Measurements from ENCODE around the gene WDR7.
A peak's percentile ranks its signal among the peaks of the same experiment; 100 is the strongest.
"Not testable (repeated sequence)": the region's sequence is repeated elsewhere in the genome, so short reads cannot be mapped to it uniquely, and the experiment has no call there.

Gene WDR7

GRCh38 chr18:56639571-56639970, 11.6 kb upstream of the WDR7 start:
- no peak overlapping the region for H3K27ac ChIP-seq (ENCODE audit: low read depth, low read length)
- H3K4me3 ChIP-seq (ENCODE audit: low read depth in 1 of 2, low read length in 2 of 2) = no peak overlapping the region
- peaks cover 19% of the 10 kb centered on the region for H3K4me1 ChIP-seq (ENCODE audit: insufficient read depth, low read length)
- H3K9me3 ChIP-seq (ENCODE audit: low read length) = no peaks in the 10 kb centered on the region
- H3K27me3 ChIP-seq (ENCODE audit: control insufficient read depth in 1 of 2, insufficient read depth in 2 of 2, low read length in 2 of 2) = no peaks in the 10 kb centered on the region
- H3K36me3 ChIP-seq (ENCODE audit: insufficient read depth, low read length) = no peaks in the 10 kb centered on the region
- no peak overlapping the region for H3K9ac ChIP-seq (ENCODE audit: low read length)

- H3K4me1 ChIP-seq (ENCODE audit: insufficient read depth, low read length) = peaks cover 1% of the 10 kb centered on the region
- H3K9me3 ChIP-seq (ENCODE audit: low read length) = no peaks in the 10 kb centered on the region
- no peaks in the 10 kb centered on the region for H3K27me3 ChIP-seq (ENCODE audit: control insufficient read depth in 1 of 2, insufficient read depth in 2 of 2, low read length in 2 of 2)
- H3K9ac ChIP-seq (ENCODE audit: low read length) = no peak overlapping the region
- no peak overlapping the region for H3K4me3 ChIP-seq (ENCODE audit: low read depth in 1 of 2, low read length in 2 of 2)
- no peak overlapping the region for H3K27ac ChIP-seq (ENCODE audit: low read depth, low read length)
- H3K36me3 ChIP-seq (ENCODE audit: insufficient read depth, low read length) = no peaks in the 10 kb centered on the region
Measured at GRCh38 chr18:56641714-56642337, 9.3 kb upstream of the WDR7 start.

GRCh38 chr18:56643381-56643780, 7.8 kb upstream of the WDR7 start:
- Histone ChIP-seq H3K4me1 (ENCODE audit: insufficient read depth, low read length) (no peaks in the 10 kb centered on the region), H3K9me3 (ENCODE audit: low read length) (no peaks in the 10 kb centered on the region), H3K27me3 (ENCODE audit: control insufficient read depth in 1 of 2, insufficient read depth in 2 of 2, low read length in 2 of 2) (no peaks in the 10 kb centered on the region), H3K4me3 (ENCODE audit: low read depth in 1 of 2, low read length in 2 of 2) (no peak overlapping the region), H3K27ac (ENCODE audit: low read depth, low read length) (no peak overlapping the region), H3K36me3 (ENCODE audit: insufficient read depth, low read length) (no peaks in the 10 kb centered on the region), H3K9ac (ENCODE audit: low read length) (no peak overlapping the region)

GRCh38 chr18:56645415-56646016, 5.6 kb upstream of the WDR7 start:
- Histone ChIP-seq H3K4me1 (ENCODE audit: insufficient read depth, low read length) (peaks cover 2% of the 10 kb centered on the region), H3K9me3 (ENCODE audit: low read length) (no peaks in the 10 kb centered on the region), H3K27ac (ENCODE audit: low read depth, low read length) (no peak overlapping the region), H3K4me3 (ENCODE audit: low read depth in 1 of 2, low read length in 2 of 2) (no peak overlapping the region), H3K36me3 (ENCODE audit: insufficient read depth, low read length) (no peaks in the 10 kb centered on the region), H3K27me3 (ENCODE audit: control insufficient read depth in 1 of 2, insufficient read depth in 2 of 2, low read length in 2 of 2) (no peaks in the 10 kb centered on the region), H3K9ac (ENCODE audit: low read length) (no peak overlapping the region)

GRCh38 chr18:56647071-56647470, 4.1 kb upstream of the WDR7 start:
- H3K27me3 ChIP-seq (ENCODE audit: control insufficient read depth in 1 of 2, insufficient read depth in 2 of 2, low read length in 2 of 2) = no peaks in the 10 kb centered on the region
- no peak overlapping the region for H3K9ac ChIP-seq (ENCODE audit: low read length)
- H3K4me1 ChIP-seq (ENCODE audit: insufficient read depth, low read length) = peaks cover 11% of the 10 kb centered on the region
- no peak overlapping the region for H3K4me3 ChIP-seq (ENCODE audit: low read depth in 1 of 2, low read length in 2 of 2)
- H3K27ac ChIP-seq (ENCODE audit: low read depth, low read length) = no peak overlapping the region
- H3K36me3 ChIP-seq (ENCODE audit: insufficient read depth, low read length) = no peaks in the 10 kb centered on the region
- H3K9me3 ChIP-seq (ENCODE audit: low read length) = no peaks in the 10 kb centered on the region

- Histone ChIP-seq H3K27ac (ENCODE audit: low read depth, low read length) (no peak overlapping the region), H3K4me1 (ENCODE audit: insufficient read depth, low read length) (peaks cover 15% of the 10 kb centered on the region), H3K4me3 (ENCODE audit: low read depth in 1 of 2, low read length in 2 of 2) (no peak overlapping the region), H3K9me3 (ENCODE audit: low read length) (no peaks in the 10 kb centered on the region), H3K27me3 (ENCODE audit: control insufficient read depth in 1 of 2, insufficient read depth in 2 of 2, low read length in 2 of 2) (no peaks in the 10 kb centered on the region), H3K36me3 (ENCODE audit: insufficient read depth, low read length) (no peaks in the 10 kb centered on the region), H3K9ac (ENCODE audit: low read length) (no peak overlapping the region)
Measured at GRCh38 chr18:56647951-56648893, 2.9 kb upstream of the WDR7 start.

- Histone ChIP-seq H3K9ac (ENCODE audit: low read length) (no peak overlapping the region), H3K9me3 (ENCODE audit: low read length) (no peaks in the 10 kb centered on the region), H3K27ac (ENCODE audit: low read depth, low read length) (no peak overlapping the region), H3K4me3 (ENCODE audit: low read depth in 1 of 2, low read length in 2 of 2) (no peak overlapping the region), H3K27me3 (ENCODE audit: control insufficient read depth in 1 of 2, insufficient read depth in 2 of 2, low read length in 2 of 2) (no peaks in the 10 kb centered on the region), H3K4me1 (ENCODE audit: insufficient read depth, low read length) (peaks cover 15% of the 10 kb centered on the region), H3K36me3 (ENCODE audit: insufficient read depth, low read length) (no peaks in the 10 kb centered on the region)
Measured at GRCh38 chr18:56649996-56650395, 1.2 kb upstream of the WDR7 start.

GRCh38 chr18:56651771-56652092, 573 bp downstream of the WDR7 start:
- H3K9ac ChIP-seq (ENCODE audit: low read length) = peak overlapping the region; percentile 75
- peak overlapping the region; percentile 81 to 95 for H3K4me3 ChIP-seq (ENCODE audit: low read depth in 1 of 2, low read length in 2 of 2)
- H3K9me3 ChIP-seq (ENCODE audit: low read length) = no peaks in the 10 kb centered on the region
- peak overlapping the region; percentile 97 for H3K27ac ChIP-seq (ENCODE audit: low read depth, low read length)
- peaks cover 15% of the 10 kb centered on the region for H3K4me1 ChIP-seq (ENCODE audit: insufficient read depth, low read length)
- no peaks in the 10 kb centered on the region for H3K36me3 ChIP-seq (ENCODE audit: insufficient read depth, low read length)
- no peaks in the 10 kb centered on the region for H3K27me3 ChIP-seq (ENCODE audit: control insufficient read depth in 1 of 2, insufficient read depth in 2 of 2, low read length in 2 of 2)

GRCh38 chr18:56652802-56653201, 1.6 kb downstream of the WDR7 start:
- H3K9me3 ChIP-seq (ENCODE audit: low read length) = no peaks in the 10 kb centered on the region
- no peak overlapping the region for H3K27ac ChIP-seq (ENCODE audit: low read depth, low read length)
- no peak overlapping the region for H3K9ac ChIP-seq (ENCODE audit: low read length)

GRCh38 chr18:56654280-56654679, 3.1 kb downstream of the WDR7 start:
- H3K27ac ChIP-seq (ENCODE audit: low read depth, low read length); H3K9me3 ChIP-seq (ENCODE audit: low read length); H3K4me3 ChIP-seq (ENCODE audit: low read depth in 1 of 2, low read length in 2 of 2); H3K27me3 ChIP-seq (ENCODE audit: control insufficient read depth in 1 of 2, insufficient read depth in 2 of 2, low read length in 2 of 2); H3K9ac ChIP-seq (ENCODE audit: low read length); H3K36me3 ChIP-seq (ENCODE audit: insufficient read depth, low read length): not testable (repeated sequence)
- H3K4me1 ChIP-seq (ENCODE audit: insufficient read depth, low read length) = peaks cover 15% of the 10 kb centered on the region

More at GRCh38 chr18:56652802-56653201, 1.6 kb downstream of the WDR7 start:
- Histone ChIP-seq H3K27me3 (ENCODE audit: control insufficient read depth in 1 of 2, insufficient read depth in 2 of 2, low read length in 2 of 2) (no peaks in the 10 kb centered on the region), H3K4me1 (ENCODE audit: insufficient read depth, low read length) (peaks cover 15% of the 10 kb centered on the region), H3K4me3 (ENCODE audit: low read depth in 1 of 2, low read length in 2 of 2) (no peak overlapping the region), H3K36me3 (ENCODE audit: insufficient read depth, low read length) (no peaks in the 10 kb centered on the region)

- H3K36me3 ChIP-seq (ENCODE audit: insufficient read depth, low read length) = no peaks in the 10 kb centered on the region
- no peak overlapping the region for H3K27ac ChIP-seq (ENCODE audit: low read depth, low read length)
- H3K27me3 ChIP-seq (ENCODE audit: control insufficient read depth in 1 of 2, insufficient read depth in 2 of 2, low read length in 2 of 2) = no peaks in the 10 kb centered on the region
- no peak overlapping the region for H3K4me3 ChIP-seq (ENCODE audit: low read depth in 1 of 2, low read length in 2 of 2)
- H3K4me1 ChIP-seq (ENCODE audit: insufficient read depth, low read length) = no peaks in the 10 kb centered on the region
- H3K9ac ChIP-seq (ENCODE audit: low read length) = no peak overlapping the region
- H3K9me3 ChIP-seq (ENCODE audit: low read length) = no peaks in the 10 kb centered on the region
Measured at GRCh38 chr18:56658261-56658660, 7.1 kb downstream of the WDR7 start.

Data from muscle layer of colon (tissue), 2 donors.